Ovary (tissue), 9 donors: Measurements from ENCODE around the gene PSMB1. TPM values are rescaled to one million over a fixed set of nuclear protein-coding genes. Genes with fewer than 3 reads are reported as not detected.

Source experiments
- DNase-seq, 5 donors: peaks; one replicate each; pipeline ENCODE4 v3.0.0-alpha.2; 2019 to 2020
- H3K27ac ChIP-seq, 2 donors: fragments of 200-600 bp; one replicate each; pipeline versions ENCODE4 v1.5.1 to v1.8.0; 2019 to 2022
- H3K27me3 ChIP-seq: fragments of 200-600 bp; one replicate; pipeline ENCODE4 v1.8.0; 2022
- H3K36me3 ChIP-seq: fragments of 200-600 bp; sonication (generic); one replicate; pipeline ENCODE4 v1.5.1; 2019
- H3K4me1 ChIP-seq: one replicate; pipeline ENCODE4 v1.8.1; 2013; ENCODE audit warnings: mild to moderate bottlenecking, moderate library complexity; ENCODE audit not compliant: insufficient read depth
- H3K4me3 ChIP-seq: fragments of 200-600 bp; sonication (generic); one replicate; pipeline ENCODE4 v1.5.1; 2017
- H3K9me3 ChIP-seq, 2 donors: fragments of 200-600 bp in 1 of 2; sonication (generic) in 1 of 2; one replicate each; pipeline versions ENCODE4 v1.5.1 to v1.8.1; 2013 to 2019; ENCODE audit warnings: mild to moderate bottlenecking in 1 of 2, moderate library complexity in 1 of 2
- CTCF ChIP-seq, 3 donors: fragments of 450-650 bp in 2 of 3; fragments of 200-600 bp in 1 of 3; IDR thresholded peaks; one replicate each; pipeline versions ENCODE4 v1.5.1 to v1.8.0; 2016 to 2022; ENCODE audit warnings: antibody characterized with exemption in 3 of 3, mild to moderate bottlenecking in 1 of 3
- EP300 ChIP-seq: sonication (generic); formaldehyde crosslinking; IDR thresholded peaks from one replicate; pipeline ENCODE4 v1.6.1; 2017; ENCODE audit warnings: antibody characterized with exemption
- POLR2A ChIP-seq: fragments of 450-650 bp; IDR thresholded peaks from one replicate; pipeline ENCODE4 v1.6.1; 2017; ENCODE audit warnings: antibody characterized with exemption, mild to moderate bottlenecking, moderate library complexity
- WGBS, 3 donors: extraction: QIAGEN DNeasy Blood & Tissue Kit in 1 of 3; methylation state at CpG; one replicate each; pipeline versions ENCODE4 v1.1.5 to v1.1.7; 2013 to 2017; 5-methylcytosine and 5-hydroxymethylcytosine counted together
- intact Hi-C, 4 donors: fragments of 100-400 bp; cut with DNase I; formaldehyde crosslinking; loops; one replicate each; pipeline versions ENCODE4 v1.11.0 to v1.15.1; 2022 to 2023
- polyA plus RNA-seq, 2 donors: library from polyadenylated mRNA; stranded (reverse); fragments of 200-250 nt in 1 of 2; fragments of 350-450 nt in 1 of 2; fragmentation: Illumina TruSeq in 1 of 2; extraction: RNeasy Lipid Tissue Mini Kit (QIAGEN cat#74804) in 1 of 2; gene quantifications; one replicate each; pipeline ENCODE4 v1.2.3, GENCODE V29; 2013 to 2014
- total RNA-seq, 7 donors: library from RNA; depleted of rRNA in 2 of 7; stranded (reverse); fragments of >200 nt in 2 of 7; fragmentation: NEBNext Ultra II Directional in 3 of 7; extraction: Animal tissue kit (Norgen Biotek cat#: 25700) in 3 of 7; gene quantifications; one replicate each; pipeline versions ENCODE4 v1.1.0 to v1.2.4, GENCODE V29; 2016 to 2023
- donor health status: DM: no; HTN: no; CAD: no; lungs with moderate emphysema.
- donor health status: DM: no; HTN: no; CAD: no.
- donor health status: Bipolar disorder and iron deficiency.
- donor health status: DM: yes; HTN: yes; CAD: no.
- donor health status: DM: no; HTN: no; CAD: no.
- donor health status: DM: yes; HTN: yes; CAD: no.

PSMB1 gene
- total and polyA plus RNA-seq, 9 donors = 110 to 211 (median 127) TPM

- Histone ChIP-seq H3K9me3 (no peaks in the 10 kb centered on the region), H3K4me3 (no peak overlapping the region), H3K4me1 (no peaks in the 10 kb centered on the region), H3K27ac (no peak overlapping the region), H3K36me3 (no peaks in the 10 kb centered on the region), H3K27me3 (no peaks in the 10 kb centered on the region)
- intact Hi-C loops = no loop called here
- no peak for TF ChIP-seq EP300
- no peak for TF ChIP-seq POLR2A
- no peak for TF ChIP-seq CTCF (IDR thresholded peaks at IDR 0.05)
- DNase-seq = no peak
- 69 to 71% (median 70%) methylated on average over 3 of the region's 3 CpGs for WGBS, 3 donors
These were observed 63.3 kb downstream of the PSMB1 start for GRCh38 chr6:170489836-170490235.

GRCh38 chr6:170487707-170488329 lies 65.3 kb downstream of the PSMB1 start:
- H3K9me3 ChIP-seq = no peaks in the 10 kb centered on the region
- H3K36me3 ChIP-seq = no peaks in the 10 kb centered on the region
- no peaks in the 10 kb centered on the region for H3K27me3 ChIP-seq
- intact Hi-C loops = no loop called here
- no peak overlapping the region for H3K27ac ChIP-seq
- no peak overlapping the region for H3K4me3 ChIP-seq
- 77 to 81% (median 81%) methylated on average over 4 of the region's 4 CpGs for WGBS, 3 donors
- no peaks in the 10 kb centered on the region for H3K4me1 ChIP-seq
- DNase-seq = no peak
- TF ChIP-seq POLR2A = no peak
- TF ChIP-seq EP300 = no peak
- TF ChIP-seq CTCF (IDR thresholded peaks at IDR 0.05) = no peak

GRCh38 chr6:170485159-170485558 lies 67.9 kb downstream of the PSMB1 start:
- intact Hi-C loops = no loop called here
- Histone ChIP-seq H3K9me3 (no peaks in the 10 kb centered on the region), H3K27me3 (no peaks in the 10 kb centered on the region), H3K27ac (no peak overlapping the region), H3K4me1 (no peaks in the 10 kb centered on the region), H3K4me3 (no peak overlapping the region), H3K36me3 (no peaks in the 10 kb centered on the region)
- 70 to 76% (median 71%) methylated on average over 5 of the region's 5 CpGs for WGBS, 3 donors
- TF ChIP-seq EP300 (no peak), POLR2A (no peak), CTCF (IDR thresholded peaks at IDR 0.05) (no peak)
- DNase-seq = no peak

Other genes with a start within 250 kb of the PSMB1 start
- gene FAM120B, start 246.5 kb downstream of the PSMB1 start, total RNA-seq = 10 to 100 TPM; 16.5 to 36.2 (median 28.4) TPM
- 10 to 100 TPM; 10.6 to 39.3 TPM for gene FAM120B, start 246.5 kb downstream of the PSMB1 start, polyA plus RNA-seq
- 10 to 100 TPM; 12.7 to 17.0 (median 14.1) TPM for gene TBP, start 1.1 kb upstream of the PSMB1 start, total RNA-seq
- gene TBP, start 1.1 kb upstream of the PSMB1 start, polyA plus RNA-seq = 10 to 100 TPM; 11.8 to 15.8 TPM
- 10 to 100 TPM; 37.4 to 66.2 (median 51.2) TPM for gene PDCD2, start 31.3 kb upstream of the PSMB1 start, total RNA-seq
- 10 to 100 TPM; 38.6 to 75.0 TPM for gene PDCD2, start 31.3 kb upstream of the PSMB1 start, polyA plus RNA-seq